HepG2 (cell line): Measurements from ENCODE around the gene DPM1. TPM values are rescaled to one million over a fixed set of nuclear protein-coding genes. Genes with fewer than 3 reads are reported as not detected.

Source experiments
- KDM2A ChIP-seq: sonication (generic); formaldehyde crosslinking; IDR thresholded peaks from 2 replicates; pipeline ENCODE4 v1.4.0; 2020; ENCODE audit warnings: low read depth, missing genetic modification reagents, borderline replicate concordance
- KLF13 ChIP-seq: sonication (generic); formaldehyde crosslinking; IDR thresholded peaks from 2 replicates; pipeline ENCODE4 v1.4.0; 2020; ENCODE audit warnings: mild to moderate bottlenecking, missing genetic modification reagents
- MBNL3 ChIP-seq: fragments of 250-450 bp; sonication (Bioruptor Pico); conservative IDR thresholded peaks from 2 replicates; pipeline ENCODE4 v1.8.0; 2022; ENCODE audit warnings: mild to moderate bottlenecking, inconsistent platforms
- MZF1 ChIP-seq: sonication (generic); formaldehyde crosslinking; IDR thresholded peaks from 2 replicates; pipeline ENCODE4 v1.8.1; 2023; ENCODE audit warnings: mild to moderate bottlenecking, missing genetic modification reagents, borderline replicate concordance
- SMARCC2 ChIP-seq: fragments of 450-650 bp; IDR thresholded peaks from 2 replicates; pipeline ENCODE4 v1.6.1; 2017; ENCODE audit warnings: antibody characterized with exemption, mild to moderate bottlenecking
- TMF1 ChIP-seq: sonication (generic); formaldehyde crosslinking; IDR thresholded peaks from 2 replicates; pipeline ENCODE4 v1.8.1; 2022; ENCODE audit warnings: low read depth, missing genetic modification reagents
- ZFP41 ChIP-seq: sonication (generic); formaldehyde crosslinking; IDR thresholded peaks from 2 replicates; pipeline ENCODE4 v1.4.0; 2020; ENCODE audit warnings: mild to moderate bottlenecking, missing genetic modification reagents, borderline replicate concordance
- ZNF557 ChIP-seq: sonication (generic); formaldehyde crosslinking; IDR thresholded peaks from 2 replicates; pipeline ENCODE4 v1.4.0; 2020; ENCODE audit warnings: missing genetic modification reagents
- ZNF563 ChIP-seq: sonication (generic); formaldehyde crosslinking; IDR thresholded peaks from 2 replicates; pipeline ENCODE4 v1.8.0; 2022; ENCODE audit warnings: mild to moderate bottlenecking, moderate library complexity, missing genetic modification reagents
- ZNF619 ChIP-seq: sonication (generic); formaldehyde crosslinking; IDR thresholded peaks from 2 replicates; pipeline ENCODE4 v1.4.0; 2020; ENCODE audit warnings: mild to moderate bottlenecking, missing genetic modification reagents
- ZNF883 ChIP-seq: sonication (generic); formaldehyde crosslinking; IDR thresholded peaks from 2 replicates; pipeline ENCODE4 v1.5.1; 2020; ENCODE audit warnings: mild to moderate bottlenecking, missing genetic modification reagents; ENCODE audit errors: not compliant biosample characterization
- polyA plus RNA-seq, 8 experiments: library from polyadenylated mRNA; depleted of rRNA in 3 of 8; stranded (reverse) in 7 of 8; unstranded in 1 of 8; fragments of >200 nt; fragmentation: Illumina TruSeq in 4 of 8; extraction: Trizol in 4 of 8; gene quantifications; 2 replicates each; pipeline versions ENCODE4 v1.2.1 to v1.2.3, GENCODE V29; 2011 to 2016; ENCODE audit warnings: low read depth in 4 of 8, missing spikeins in 1 of 8, mixed read lengths in 1 of 8; ENCODE audit not compliant: insufficient read depth in 1 of 8
- total RNA-seq, 5 experiments: library from RNA; depleted of rRNA; stranded (reverse); fragments of >200 nt; fragmentation: Illumina TruSeq; extraction: Trizol; gene quantifications; 2 replicates each; pipeline ENCODE4 v1.2.3, GENCODE V29; 2016; ENCODE audit warnings: low read depth in 1 of 5
- TF ChIP-seq, protein P1 (sequence below): sonication (generic); formaldehyde crosslinking; IDR thresholded peaks from 2 replicates; pipeline ENCODE4 v1.5.0; 2020; ENCODE audit warnings: missing genetic modification reagents
- TF ChIP-seq, protein P2 (sequence below): sonication (generic); formaldehyde crosslinking; IDR thresholded peaks from 2 replicates; pipeline ENCODE4 v1.4.0; 2020; ENCODE audit warnings: mild to moderate bottlenecking, missing genetic modification reagents
- TF ChIP-seq, protein P3 (sequence below): sonication (generic); formaldehyde crosslinking; IDR thresholded peaks from 2 replicates; pipeline ENCODE4 v1.5.0; 2020; ENCODE audit warnings: missing genetic modification reagents
- TF ChIP-seq, protein P4 (sequence below): sonication (generic); formaldehyde crosslinking; IDR thresholded peaks from 2 replicates; pipeline ENCODE4 v1.4.0; 2020; ENCODE audit warnings: missing genetic modification reagents
- TF ChIP-seq, protein P5 (sequence below): sonication (generic); formaldehyde crosslinking; conservative IDR thresholded peaks from 2 replicates; pipeline ENCODE4 v1.4.0; 2020; ENCODE audit warnings: missing genetic modification reagents
- TF ChIP-seq, protein P6 (sequence below): sonication (generic); formaldehyde crosslinking; IDR thresholded peaks from 2 replicates; pipeline ENCODE4 v1.4.0; 2020; ENCODE audit warnings: missing genetic modification reagents, borderline replicate concordance

The DPM1 gene
- total and polyA plus RNA-seq, 2 of the 13 experiments (the other 11 are each of a cell fraction or from before 2014, with no cell fraction given): 83.2 to 161 TPM

DNA sequence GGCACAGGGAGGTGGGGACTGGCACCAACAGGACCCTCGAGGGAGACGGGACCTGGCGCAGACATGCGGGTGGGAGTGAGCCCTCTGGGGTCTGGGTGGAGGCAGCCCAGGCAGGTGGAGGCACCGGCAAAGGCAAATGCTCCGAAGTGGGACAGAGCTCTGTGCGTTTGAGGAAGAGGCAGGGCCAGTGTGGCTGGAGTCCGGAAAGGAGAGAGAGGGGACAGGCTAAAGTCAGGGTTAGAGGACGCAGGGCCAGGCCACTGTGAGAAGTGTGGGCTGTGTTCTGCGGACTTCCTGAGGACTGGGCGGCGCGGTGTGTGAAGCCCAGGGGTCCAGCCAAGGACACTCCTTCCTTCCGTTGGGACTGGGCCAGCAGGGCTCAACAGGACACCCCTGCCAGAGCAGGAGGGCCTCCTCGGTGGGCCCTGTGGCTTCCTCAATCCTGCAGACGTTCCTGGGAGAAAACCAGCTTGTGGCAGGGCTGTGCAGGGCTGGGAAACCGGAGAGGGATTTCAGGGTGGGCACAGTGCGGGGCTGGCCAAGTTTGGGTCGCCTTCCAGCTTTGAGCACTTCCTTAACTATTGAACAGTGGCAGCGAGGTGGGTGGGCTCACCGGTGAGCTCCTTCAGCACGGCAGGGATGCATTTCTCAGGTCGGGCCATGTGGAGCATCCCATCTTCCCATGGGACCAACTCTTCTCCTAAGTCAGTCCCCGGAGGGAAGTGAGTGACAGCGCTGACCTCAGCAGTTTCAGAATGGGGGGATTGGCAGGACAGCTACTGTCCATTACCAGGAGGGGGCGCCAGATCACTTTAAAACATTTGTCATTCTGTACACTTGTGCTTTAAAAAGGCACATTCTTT, 22.8 kb upstream of the DPM1 start (continued):
- TF ChIP-seq, protein P1, sequence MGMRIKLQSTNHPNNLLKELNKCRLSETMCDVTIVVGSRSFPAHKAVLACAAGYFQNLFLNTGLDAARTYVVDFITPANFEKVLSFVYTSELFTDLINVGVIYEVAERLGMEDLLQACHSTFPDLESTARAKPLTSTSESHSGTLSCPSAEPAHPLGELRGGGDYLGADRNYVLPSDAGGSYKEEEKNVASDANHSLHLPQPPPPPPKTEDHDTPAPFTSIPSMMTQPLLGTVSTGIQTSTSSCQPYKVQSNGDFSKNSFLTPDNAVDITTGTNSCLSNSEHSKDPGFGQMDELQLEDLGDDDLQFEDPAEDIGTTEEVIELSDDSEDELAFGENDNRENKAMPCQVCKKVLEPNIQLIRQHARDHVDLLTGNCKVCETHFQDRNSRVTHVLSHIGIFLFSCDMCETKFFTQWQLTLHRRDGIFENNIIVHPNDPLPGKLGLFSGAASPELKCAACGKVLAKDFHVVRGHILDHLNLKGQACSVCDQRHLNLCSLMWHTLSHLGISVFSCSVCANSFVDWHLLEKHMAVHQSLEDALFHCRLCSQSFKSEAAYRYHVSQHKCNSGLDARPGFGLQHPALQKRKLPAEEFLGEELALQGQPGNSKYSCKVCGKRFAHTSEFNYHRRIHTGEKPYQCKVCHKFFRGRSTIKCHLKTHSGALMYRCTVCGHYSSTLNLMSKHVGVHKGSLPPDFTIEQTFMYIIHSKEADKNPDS (CRISPR knock-in tag): peak; percentile 29; the same call in 1 of the 2 replicates
- TF ChIP-seq KDM2A (CRISPR knock-in tag) (no peak), ZNF619 (CRISPR knock-in tag) (no peak), MBNL3 (CRISPR knock-in tag) (no peak), SMARCC2 (no peak), TMF1 (no peak), ZNF883 (CRISPR knock-in tag) (peak; percentile 43), ZNF563 (CRISPR knock-in tag) (no peak), ZNF557 (CRISPR knock-in tag) (no peak), KLF13 (CRISPR knock-in tag) (no peak), ZFP41 (CRISPR knock-in tag) (no peak), MZF1 (CRISPR knock-in tag) (no peak)
- TF ChIP-seq, protein P2, sequence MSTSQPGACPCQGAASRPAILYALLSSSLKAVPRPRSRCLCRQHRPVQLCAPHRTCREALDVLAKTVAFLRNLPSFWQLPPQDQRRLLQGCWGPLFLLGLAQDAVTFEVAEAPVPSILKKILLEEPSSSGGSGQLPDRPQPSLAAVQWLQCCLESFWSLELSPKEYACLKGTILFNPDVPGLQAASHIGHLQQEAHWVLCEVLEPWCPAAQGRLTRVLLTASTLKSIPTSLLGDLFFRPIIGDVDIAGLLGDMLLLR (CRISPR knock-in tag): no peak
- TF ChIP-seq, protein P3, sequence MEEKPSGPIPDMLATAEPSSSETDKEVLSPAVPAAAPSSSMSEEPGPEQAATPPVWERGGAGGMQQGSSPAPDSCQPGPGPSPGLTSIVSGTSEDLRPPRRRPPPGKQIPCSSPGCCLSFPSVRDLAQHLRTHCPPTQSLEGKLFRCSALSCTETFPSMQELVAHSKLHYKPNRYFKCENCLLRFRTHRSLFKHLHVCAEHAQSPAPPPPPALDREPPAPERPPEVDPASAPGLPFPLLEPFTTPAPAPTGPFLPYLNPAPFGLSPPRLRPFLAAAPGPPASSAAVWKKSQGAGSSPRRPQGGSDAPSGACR (CRISPR knock-in tag): 0 out of 2 replicates have a peak, but pooled peaks have one; percentile 37
- TF ChIP-seq, protein P4, sequence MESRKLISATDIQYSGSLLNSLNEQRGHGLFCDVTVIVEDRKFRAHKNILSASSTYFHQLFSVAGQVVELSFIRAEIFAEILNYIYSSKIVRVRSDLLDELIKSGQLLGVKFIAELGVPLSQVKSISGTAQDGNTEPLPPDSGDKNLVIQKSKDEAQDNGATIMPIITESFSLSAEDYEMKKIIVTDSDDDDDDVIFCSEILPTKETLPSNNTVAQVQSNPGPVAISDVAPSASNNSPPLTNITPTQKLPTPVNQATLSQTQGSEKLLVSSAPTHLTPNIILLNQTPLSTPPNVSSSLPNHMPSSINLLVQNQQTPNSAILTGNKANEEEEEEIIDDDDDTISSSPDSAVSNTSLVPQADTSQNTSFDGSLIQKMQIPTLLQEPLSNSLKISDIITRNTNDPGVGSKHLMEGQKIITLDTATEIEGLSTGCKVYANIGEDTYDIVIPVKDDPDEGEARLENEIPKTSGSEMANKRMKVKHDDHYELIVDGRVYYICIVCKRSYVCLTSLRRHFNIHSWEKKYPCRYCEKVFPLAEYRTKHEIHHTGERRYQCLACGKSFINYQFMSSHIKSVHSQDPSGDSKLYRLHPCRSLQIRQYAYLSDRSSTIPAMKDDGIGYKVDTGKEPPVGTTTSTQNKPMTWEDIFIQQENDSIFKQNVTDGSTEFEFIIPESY (CRISPR knock-in tag): peak; percentile 86; the same call in 1 of the 2 replicates
- TF ChIP-seq, protein P5, sequence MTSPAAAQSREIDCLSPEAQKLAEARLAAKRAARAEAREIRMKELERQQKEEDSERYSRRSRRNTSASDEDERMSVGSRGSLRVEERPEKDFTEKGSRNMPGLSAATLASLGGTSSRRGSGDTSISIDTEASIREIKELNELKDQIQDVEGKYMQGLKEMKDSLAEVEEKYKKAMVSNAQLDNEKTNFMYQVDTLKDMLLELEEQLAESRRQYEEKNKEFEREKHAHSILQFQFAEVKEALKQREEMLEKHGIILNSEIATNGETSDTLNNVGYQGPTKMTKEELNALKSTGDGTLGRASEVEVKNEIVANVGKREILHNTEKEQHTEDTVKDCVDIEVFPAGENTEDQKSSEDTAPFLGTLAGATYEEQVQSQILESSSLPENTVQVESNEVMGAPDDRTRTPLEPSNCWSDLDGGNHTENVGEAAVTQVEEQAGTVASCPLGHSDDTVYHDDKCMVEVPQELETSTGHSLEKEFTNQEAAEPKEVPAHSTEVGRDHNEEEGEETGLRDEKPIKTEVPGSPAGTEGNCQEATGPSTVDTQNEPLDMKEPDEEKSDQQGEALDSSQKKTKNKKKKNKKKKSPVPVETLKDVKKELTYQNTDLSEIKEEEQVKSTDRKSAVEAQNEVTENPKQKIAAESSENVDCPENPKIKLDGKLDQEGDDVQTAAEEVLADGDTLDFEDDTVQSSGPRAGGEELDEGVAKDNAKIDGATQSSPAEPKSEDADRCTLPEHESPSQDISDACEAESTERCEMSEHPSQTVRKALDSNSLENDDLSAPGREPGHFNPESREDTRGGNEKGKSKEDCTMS (CRISPR knock-in tag): no peak
- TF ChIP-seq, protein P6, sequence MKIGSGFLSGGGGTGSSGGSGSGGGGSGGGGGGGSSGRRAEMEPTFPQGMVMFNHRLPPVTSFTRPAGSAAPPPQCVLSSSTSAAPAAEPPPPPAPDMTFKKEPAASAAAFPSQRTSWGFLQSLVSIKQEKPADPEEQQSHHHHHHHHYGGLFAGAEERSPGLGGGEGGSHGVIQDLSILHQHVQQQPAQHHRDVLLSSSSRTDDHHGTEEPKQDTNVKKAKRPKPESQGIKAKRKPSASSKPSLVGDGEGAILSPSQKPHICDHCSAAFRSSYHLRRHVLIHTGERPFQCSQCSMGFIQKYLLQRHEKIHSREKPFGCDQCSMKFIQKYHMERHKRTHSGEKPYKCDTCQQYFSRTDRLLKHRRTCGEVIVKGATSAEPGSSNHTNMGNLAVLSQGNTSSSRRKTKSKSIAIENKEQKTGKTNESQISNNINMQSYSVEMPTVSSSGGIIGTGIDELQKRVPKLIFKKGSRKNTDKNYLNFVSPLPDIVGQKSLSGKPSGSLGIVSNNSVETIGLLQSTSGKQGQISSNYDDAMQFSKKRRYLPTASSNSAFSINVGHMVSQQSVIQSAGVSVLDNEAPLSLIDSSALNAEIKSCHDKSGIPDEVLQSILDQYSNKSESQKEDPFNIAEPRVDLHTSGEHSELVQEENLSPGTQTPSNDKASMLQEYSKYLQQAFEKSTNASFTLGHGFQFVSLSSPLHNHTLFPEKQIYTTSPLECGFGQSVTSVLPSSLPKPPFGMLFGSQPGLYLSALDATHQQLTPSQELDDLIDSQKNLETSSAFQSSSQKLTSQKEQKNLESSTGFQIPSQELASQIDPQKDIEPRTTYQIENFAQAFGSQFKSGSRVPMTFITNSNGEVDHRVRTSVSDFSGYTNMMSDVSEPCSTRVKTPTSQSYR (CRISPR knock-in tag): no peak
